Measurements from ENCODE around the gene TAF6. TPM values are rescaled to one million over a fixed set of nuclear protein-coding genes. Genes with fewer than 3 reads are reported as not detected.
A peak's percentile ranks its signal among the peaks of the same experiment; 100 is the strongest.

TAF6 gene
- total RNA-seq, 1 donor from 2014 or later = 34.1 TPM

GRCh38 chr7:100063376-100063775 is 55.8 kb downstream of the TAF6 start:
- Histone ChIP-seq H3K36me3 (peaks cover 63% of the 10 kb centered on the region), H3K4me3 (no peak overlapping the region), H3K9me3 (replicated peaks) (no peaks in the 10 kb centered on the region), H3K27ac (replicated peaks) (no peak overlapping the region), H3K4me1 (peaks cover 20% of the 10 kb centered on the region), H3K27me3 (ENCODE audit: low read depth) (no peaks in the 10 kb centered on the region)
- intact Hi-C loops (cut with micrococcal nuclease) = no loop called here
- no peak for DNase-seq
- no peak for TF ChIP-seq CTCF (IDR thresholded peaks at IDR 0.05; ENCODE audit: borderline replicate concordance)

DNA sequence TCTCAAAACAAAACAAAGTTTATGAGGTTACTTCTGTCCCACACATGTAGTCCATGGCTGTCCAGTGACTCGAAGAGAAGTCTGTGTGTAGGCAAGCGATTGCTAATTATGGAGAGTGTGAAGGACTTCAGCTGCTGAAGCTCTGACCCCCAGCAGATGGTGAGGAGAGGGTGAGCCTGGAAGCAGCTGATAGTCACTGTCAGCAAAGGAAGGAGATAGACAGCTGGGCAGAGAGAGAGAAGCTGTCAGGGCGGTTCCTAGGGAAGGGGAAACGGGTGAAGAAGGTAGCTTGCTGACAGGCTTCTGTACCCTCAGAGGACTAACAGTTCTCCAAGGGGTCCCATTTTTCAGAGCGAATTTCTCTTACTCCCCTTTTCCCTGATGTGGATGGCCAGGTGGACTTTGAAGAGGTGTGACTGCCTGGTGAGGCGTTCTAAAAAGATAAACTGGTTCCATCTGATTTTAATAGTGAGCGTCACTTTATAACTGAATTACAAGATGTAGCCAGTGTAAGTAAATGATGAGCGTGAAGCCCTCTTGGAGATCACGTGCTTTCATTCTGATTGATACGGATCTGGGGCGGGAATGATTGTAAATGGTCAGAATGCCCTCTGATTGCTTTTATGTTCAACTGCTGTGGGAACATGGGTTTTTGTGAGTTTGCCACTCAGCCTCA is 57.5 kb downstream of the TAF6 start:
- no peak for TF ChIP-seq CTCF (IDR thresholded peaks at IDR 0.05; ENCODE audit: borderline replicate concordance)
- H3K27me3 ChIP-seq (ENCODE audit: low read depth) = no peaks in the 10 kb centered on the region
- H3K27ac ChIP-seq (replicated peaks) = no peak overlapping the region
- intact Hi-C loops (cut with micrococcal nuclease) = no loop called here
- H3K4me3 ChIP-seq = no peak overlapping the region
- peaks cover 18% of the 10 kb centered on the region for H3K4me1 ChIP-seq
- H3K9me3 ChIP-seq (replicated peaks) = no peaks in the 10 kb centered on the region
- DNase-seq = no peak
- peaks cover 79% of the 10 kb centered on the region for H3K36me3 ChIP-seq

- Histone ChIP-seq H3K36me3 (peaks cover 74% of the 10 kb centered on the region), H3K4me1 (no peaks in the 10 kb centered on the region), H3K9me3 (replicated peaks) (no peaks in the 10 kb centered on the region), H3K27ac (replicated peaks) (no peak overlapping the region), H3K4me3 (no peak overlapping the region), H3K27me3 (ENCODE audit: low read depth) (no peaks in the 10 kb centered on the region)
- intact Hi-C loops (cut with micrococcal nuclease) = no loop called here
- DNase-seq = no peak
- no peak for TF ChIP-seq CTCF (IDR thresholded peaks at IDR 0.05; ENCODE audit: borderline replicate concordance)
Observed at GRCh38 chr7:100059251-100059739, 59.9 kb downstream of the TAF6 start.

Small RNAs within 50 kb of the gene (microRNA-seq; reads per million reads assigned to microRNA genes)
- 1,309 reads per million, percentile 86 among the genes with 10 or more reads in this experiment for gene MIR106B
- 305 reads per million, percentile 69 among the genes with 10 or more reads in this experiment for gene MIR25
- not detected for gene MIR4658
- 2,108 reads per million, percentile 89 among the genes with 10 or more reads in this experiment for gene MIR93

Other genes starting within 250 kb of the TAF6 start
- gene OR2AE1, start 242.3 kb downstream of the TAF6 start, total RNA-seq = not detected
- gene TRIM4, start 199.8 kb downstream of the TAF6 start, total RNA-seq = 7.1 TPM
- gene GJC3, start 189.7 kb downstream of the TAF6 start, total RNA-seq = 0.27 TPM
- 85.5 TPM for gene AZGP1, start 143.3 kb downstream of the TAF6 start, total RNA-seq
- 37.1 TPM for gene ZKSCAN1, start 103.8 kb downstream of the TAF6 start, total RNA-seq
- 6.4 TPM for gene ZSCAN21, start 69.6 kb downstream of the TAF6 start, total RNA-seq
- gene ZNF3, start 37.6 kb downstream of the TAF6 start, total RNA-seq = 12.9 TPM
- 114 TPM for gene COPS6, start 30.4 kb downstream of the TAF6 start, total RNA-seq
- gene MCM7, start 18.0 kb downstream of the TAF6 start, total RNA-seq = 21.1 TPM
- 11.8 TPM for gene AP4M1, start 17.7 kb downstream of the TAF6 start, total RNA-seq
- gene CNPY4, start 276 bp upstream of the TAF6 start, total RNA-seq = 8.5 TPM
- gene MBLAC1, start 7.6 kb upstream of the TAF6 start, total RNA-seq = 2.0 TPM
- gene LAMTOR4, start 29.6 kb upstream of the TAF6 start, total RNA-seq = 100 TPM
- gene TRAPPC14, start 39.4 kb upstream of the TAF6 start, total RNA-seq = 7.1 TPM
- 1.5 TPM for gene GAL3ST4, start 49.3 kb upstream of the TAF6 start, total RNA-seq
- 0.25 TPM for gene GPC2, start 58.0 kb upstream of the TAF6 start, total RNA-seq
- 0.74 TPM for gene STAG3, start 58.6 kb upstream of the TAF6 start, total RNA-seq
- gene PVRIG, start 100.6 kb upstream of the TAF6 start, total RNA-seq = not detected
- gene SPDYE3, start 188.3 kb upstream of the TAF6 start, total RNA-seq = not detected
- 10.6 TPM for gene PILRB, start 238.8 kb upstream of the TAF6 start, total RNA-seq

Measured in left ventricle myocardium inferior (tissue), 1 donor.